Measurements from ENCODE around the gene TMC1.

DNA sequence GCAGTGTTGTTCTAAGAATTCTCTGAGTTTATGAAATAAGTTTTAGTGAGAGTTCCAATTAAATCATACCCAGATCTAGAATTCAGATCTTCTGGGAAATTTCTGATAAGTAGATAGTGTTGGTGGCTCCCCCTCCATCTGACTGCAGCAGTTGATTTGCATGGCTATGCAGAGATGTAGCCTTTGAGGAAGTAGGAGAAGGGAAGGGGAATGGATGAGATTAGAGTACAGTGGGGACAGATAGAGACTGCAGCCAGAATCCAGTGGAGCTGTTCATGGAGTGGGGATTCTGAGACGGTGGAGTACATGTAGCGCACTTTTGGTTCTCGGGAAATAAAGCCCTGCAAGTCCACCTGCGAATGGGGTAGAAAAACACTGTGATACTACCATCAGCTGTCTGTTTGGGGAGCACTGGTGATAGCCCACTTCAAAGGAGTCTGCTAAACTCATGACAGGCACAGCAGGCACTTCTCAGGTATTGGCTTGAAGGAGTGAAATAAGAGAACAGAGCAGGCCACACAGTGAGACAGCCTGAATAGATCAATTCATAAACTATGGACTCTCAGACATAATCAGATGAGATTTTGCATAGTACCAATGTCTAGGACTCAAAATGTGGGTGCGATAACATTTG, 334.6 kb downstream of the TMC1 start:
- TF ChIP-seq POLR2A (IDR thresholded peaks at IDR 0.05; ENCODE audit: low read depth, low read length) (no peak), TAF1 (IDR thresholded peaks at IDR 0.05; ENCODE audit: borderline replicate concordance, low read depth, low read length) (no peak)

Data from GM12892 (cell line).